Mesothelial cell of epicardium (in vitro differentiated cells): ENCODE results near the gene LRRC28. TPM values are rescaled to one million over a fixed set of nuclear protein-coding genes. Genes with fewer than 3 reads are reported as not detected.

ENCODE experiments used
- DNase-seq, 2 experiments: peaks; one replicate each; pipeline ENCODE4 v3.0.0; 2021; ENCODE audit warnings: low spot score in 2 of 2; ENCODE audit not compliant: unreplicated experiment in 2 of 2
- H3K27ac Mint-ChIP-seq: 2 replicates; pipeline ENCODE4 v1.8.0; 2021; ENCODE audit warnings: mixed read lengths
- H3K27me3 Mint-ChIP-seq: 2 replicates; pipeline ENCODE4 v1.8.0; 2021; ENCODE audit warnings: low read depth, mixed read lengths
- H3K36me3 Mint-ChIP-seq: 2 replicates; pipeline ENCODE4 v1.8.0; 2021; ENCODE audit warnings: mixed read lengths
- H3K4me1 Mint-ChIP-seq: 2 replicates; pipeline ENCODE4 v1.8.0; 2021; ENCODE audit warnings: mixed read lengths
- H3K4me3 Mint-ChIP-seq: 2 replicates; pipeline ENCODE4 v1.8.0; 2021; ENCODE audit warnings: mild to moderate bottlenecking, moderate library complexity, mixed read lengths
- H3K9me3 Mint-ChIP-seq: 2 replicates; pipeline ENCODE4 v1.8.0; 2021; ENCODE audit warnings: mixed read lengths
- total RNA-seq: library from RNA; stranded (reverse); gene quantifications from 3 replicates; pipeline ENCODE4 v1.2.1, GENCODE V29; 2021
- TF ChIP-seq, protein P1 (sequence below): fragments of 200-600 bp; sonication (generic); IDR thresholded peaks from one replicate; pipeline ENCODE4 v1.5.0; 2021; ENCODE audit warnings: antibody characterized with exemption; ENCODE audit not compliant: unreplicated experiment

The LRRC28 gene
- total RNA-seq, 1 donor from 2014 or later: 29.3 TPM

- DNase-seq: no peak
- TF ChIP-seq, protein P1, sequence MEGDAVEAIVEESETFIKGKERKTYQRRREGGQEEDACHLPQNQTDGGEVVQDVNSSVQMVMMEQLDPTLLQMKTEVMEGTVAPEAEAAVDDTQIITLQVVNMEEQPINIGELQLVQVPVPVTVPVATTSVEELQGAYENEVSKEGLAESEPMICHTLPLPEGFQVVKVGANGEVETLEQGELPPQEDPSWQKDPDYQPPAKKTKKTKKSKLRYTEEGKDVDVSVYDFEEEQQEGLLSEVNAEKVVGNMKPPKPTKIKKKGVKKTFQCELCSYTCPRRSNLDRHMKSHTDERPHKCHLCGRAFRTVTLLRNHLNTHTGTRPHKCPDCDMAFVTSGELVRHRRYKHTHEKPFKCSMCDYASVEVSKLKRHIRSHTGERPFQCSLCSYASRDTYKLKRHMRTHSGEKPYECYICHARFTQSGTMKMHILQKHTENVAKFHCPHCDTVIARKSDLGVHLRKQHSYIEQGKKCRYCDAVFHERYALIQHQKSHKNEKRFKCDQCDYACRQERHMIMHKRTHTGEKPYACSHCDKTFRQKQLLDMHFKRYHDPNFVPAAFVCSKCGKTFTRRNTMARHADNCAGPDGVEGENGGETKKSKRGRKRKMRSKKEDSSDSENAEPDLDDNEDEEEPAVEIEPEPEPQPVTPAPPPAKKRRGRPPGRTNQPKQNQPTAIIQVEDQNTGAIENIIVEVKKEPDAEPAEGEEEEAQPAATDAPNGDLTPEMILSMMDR: no peak
- H3K9me3 Mint-ChIP-seq: no peaks in the 10 kb centered on the region
- no peak overlapping the region for H3K4me3 Mint-ChIP-seq
- no peaks in the 10 kb centered on the region for H3K27me3 Mint-ChIP-seq
- H3K27ac Mint-ChIP-seq: no peak overlapping the region
- H3K4me1 Mint-ChIP-seq: peaks cover 29% of the 10 kb centered on the region
- no peaks in the 10 kb centered on the region for H3K36me3 Mint-ChIP-seq
Measured at GRCh38 chr15:99406120-99406519, 154.8 kb downstream of the LRRC28 start.

- Mint-ChIP-seq H3K27ac (no peak overlapping the region), H3K4me3 (no peak overlapping the region), H3K27me3 (no peaks in the 10 kb centered on the region), H3K36me3 (no peaks in the 10 kb centered on the region), H3K4me1 (peaks cover 21% of the 10 kb centered on the region), H3K9me3 (no peaks in the 10 kb centered on the region)
- TF ChIP-seq, protein P1: no peak
- no peak for DNase-seq
Measured at GRCh38 chr15:99406716-99407487, 155.6 kb downstream of the LRRC28 start.

DNA sequence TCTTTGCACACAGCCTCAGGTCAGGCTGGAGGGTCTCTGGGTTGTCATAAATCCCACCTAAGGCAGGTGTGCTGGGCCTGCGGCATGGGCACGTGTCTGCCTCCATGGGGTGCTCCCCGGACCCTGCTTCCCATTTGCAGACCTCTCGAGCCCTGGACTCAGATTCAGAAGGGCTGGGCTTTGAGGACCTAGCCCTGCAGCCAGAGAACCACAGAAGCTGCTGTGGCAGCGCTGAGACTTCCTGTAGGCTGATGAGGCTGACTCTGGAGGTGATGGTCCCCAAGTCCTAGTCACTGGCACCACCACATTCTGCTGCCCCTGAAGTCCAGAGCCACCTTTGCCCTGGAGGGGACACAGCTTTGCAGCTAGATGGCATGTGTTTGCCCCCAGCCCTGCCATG, 156.4 kb downstream of the LRRC28 start:
- H3K27me3 Mint-ChIP-seq: no peaks in the 10 kb centered on the region
- TF ChIP-seq, protein P1: no peak
- H3K27ac Mint-ChIP-seq: no peak overlapping the region
- no peak overlapping the region for H3K4me3 Mint-ChIP-seq
- H3K4me1 Mint-ChIP-seq: peaks cover 16% of the 10 kb centered on the region
- H3K36me3 Mint-ChIP-seq: no peaks in the 10 kb centered on the region
- H3K9me3 Mint-ChIP-seq: no peaks in the 10 kb centered on the region
- DNase-seq: no peak

GRCh38 chr15:99408236-99409096, 157.2 kb downstream of the LRRC28 start:
- H3K27ac Mint-ChIP-seq: peak overlapping the region; percentile 74
- H3K36me3 Mint-ChIP-seq: no peaks in the 10 kb centered on the region
- H3K9me3 Mint-ChIP-seq: no peaks in the 10 kb centered on the region

GRCh38 chr15:99409097-99409473, 157.8 kb downstream of the LRRC28 start:
- H3K9me3 Mint-ChIP-seq: no peaks in the 10 kb centered on the region
- TF ChIP-seq, protein P1: no peak
- peaks cover 16% of the 10 kb centered on the region for H3K4me1 Mint-ChIP-seq
- no peaks in the 10 kb centered on the region for H3K36me3 Mint-ChIP-seq
- peak in 1 of 2 experiments; percentile 37 for DNase-seq
- H3K27me3 Mint-ChIP-seq: no peaks in the 10 kb centered on the region
- H3K4me3 Mint-ChIP-seq: no peak overlapping the region
- H3K27ac Mint-ChIP-seq: peak overlapping the region; percentile 67

More at GRCh38 chr15:99408236-99409096, 157.2 kb downstream of the LRRC28 start:
- peaks cover 16% of the 10 kb centered on the region for H3K4me1 Mint-ChIP-seq
- TF ChIP-seq, protein P1: no peak
- H3K4me3 Mint-ChIP-seq: no peak overlapping the region
- DNase-seq: peak in 1 of 2 experiments; percentile 51
- no peaks in the 10 kb centered on the region for H3K27me3 Mint-ChIP-seq
